Stimulated activated naive CD8-positive, alpha-beta T cell treated with anti-CD3 and anti-CD28 coated beads, Interleukin-15, amount 100 ng/mL, for 72 hours (primary cell): ENCODE results near the gene COL23A1.
"Not testable (repeated sequence)": the region's sequence is repeated elsewhere in the genome, so short reads cannot be mapped to it uniquely, and the experiment has no call there.

Experiments
- ATAC-seq: fragments of 150-1000 bp; cut with Tn5 transposase; 2 replicates; pipeline ENCODE4 v1.10.0; 2021; ENCODE audit warnings: mild to moderate bottlenecking, moderate library complexity
- DNase-seq, 2 donors: peaks; one replicate each; pipeline ENCODE4 v3.0.0; 2021 to 2022
- H3K27ac Mint-ChIP-seq, 2 donors: one replicate each; pipeline ENCODE4 v1.8.0; 2022; ENCODE audit warnings: mild to moderate bottlenecking in 2 of 2, mixed read lengths in 2 of 2, moderate library complexity in 2 of 2
- H3K27me3 Mint-ChIP-seq: one replicate; pipeline ENCODE4 v1.8.0; 2022; ENCODE audit warnings: mixed read lengths
- H3K4me1 Mint-ChIP-seq: one replicate; pipeline ENCODE4 v1.8.0; 2022; ENCODE audit warnings: mild to moderate bottlenecking, mixed read lengths
- H3K4me3 Mint-ChIP-seq, 2 donors: one replicate each; pipeline ENCODE4 v1.8.0; 2022; ENCODE audit warnings: mild to moderate bottlenecking in 2 of 2, mixed read lengths in 2 of 2, moderate library complexity in 1 of 2
- H3K9me3 Mint-ChIP-seq, 2 donors: one replicate each; pipeline ENCODE4 v1.8.0; 2022; ENCODE audit warnings: mixed read lengths in 2 of 2

Gene COL23A1

DNA sequence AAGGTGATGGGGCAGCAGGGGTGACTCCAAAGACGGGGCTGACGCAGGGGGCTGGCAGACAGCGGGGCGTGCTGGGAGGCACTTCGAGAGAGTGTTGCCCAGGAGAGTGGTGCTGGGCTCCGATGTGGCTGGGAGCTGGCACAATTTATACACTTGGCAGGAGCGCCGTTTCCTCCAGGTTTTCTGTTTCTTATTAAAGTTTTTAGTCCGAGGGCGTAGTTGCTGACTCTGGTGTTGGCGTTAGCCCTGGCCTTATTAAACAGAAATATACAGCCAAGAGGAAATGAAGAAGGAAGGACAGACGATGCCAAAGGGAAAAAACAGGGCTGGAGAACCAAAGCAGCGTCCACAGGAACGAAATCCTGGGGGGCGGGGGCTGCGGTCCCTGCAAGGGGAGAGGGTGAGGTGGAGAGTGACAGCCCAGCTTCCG lies 218.0 kb downstream of the COL23A1 start:
- ATAC-seq = no peak
- no peaks in the 10 kb centered on the region for H3K4me1 Mint-ChIP-seq
- H3K27ac Mint-ChIP-seq = no peak overlapping the region
- H3K4me3 Mint-ChIP-seq = no peak overlapping the region
- no peaks in the 10 kb centered on the region for H3K9me3 Mint-ChIP-seq
- no peak for DNase-seq
- no peaks in the 10 kb centered on the region for H3K27me3 Mint-ChIP-seq

DNA sequence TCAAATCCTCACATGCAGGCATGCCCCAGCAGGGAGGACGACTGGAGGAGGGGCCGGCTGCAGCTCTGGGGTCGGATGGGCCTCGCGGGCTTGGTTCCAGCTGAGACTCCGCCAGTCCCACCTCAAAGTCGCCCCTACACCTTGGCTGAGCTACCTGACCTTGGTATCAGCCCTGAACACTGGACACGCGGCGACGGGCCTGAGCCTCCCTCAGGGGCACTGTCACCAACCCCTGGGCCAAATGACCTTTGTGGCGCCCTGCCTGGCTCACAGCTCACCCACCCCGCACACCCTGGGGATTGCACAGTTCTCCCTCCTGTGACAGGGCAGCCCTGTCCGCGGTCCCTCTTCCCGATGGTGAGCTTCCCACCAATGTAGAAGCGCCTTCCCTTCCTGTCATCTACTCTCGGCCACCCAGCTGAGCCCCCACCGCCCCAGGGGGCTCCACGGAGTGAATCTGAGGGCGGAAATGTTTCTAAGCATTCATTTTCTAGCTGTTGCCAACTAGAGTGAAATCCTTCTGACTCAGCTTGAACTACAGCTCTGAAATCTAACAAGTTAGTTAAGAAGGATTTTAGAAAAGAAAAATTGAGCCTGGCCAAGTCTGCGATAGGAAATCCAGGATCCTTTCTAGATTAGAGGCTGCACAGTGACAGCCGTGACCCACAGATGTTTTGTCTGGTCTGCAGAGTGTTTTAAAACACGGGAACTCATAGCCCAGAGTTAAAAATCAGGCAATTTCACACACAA lies 218.7 kb downstream of the COL23A1 start:
- no peak for DNase-seq
- Mint-ChIP-seq H3K27ac (no peak overlapping the region), H3K9me3 (no peaks in the 10 kb centered on the region), H3K27me3 (no peaks in the 10 kb centered on the region), H3K4me3 (no peak overlapping the region), H3K4me1 (no peaks in the 10 kb centered on the region)
- no peak for ATAC-seq

DNA sequence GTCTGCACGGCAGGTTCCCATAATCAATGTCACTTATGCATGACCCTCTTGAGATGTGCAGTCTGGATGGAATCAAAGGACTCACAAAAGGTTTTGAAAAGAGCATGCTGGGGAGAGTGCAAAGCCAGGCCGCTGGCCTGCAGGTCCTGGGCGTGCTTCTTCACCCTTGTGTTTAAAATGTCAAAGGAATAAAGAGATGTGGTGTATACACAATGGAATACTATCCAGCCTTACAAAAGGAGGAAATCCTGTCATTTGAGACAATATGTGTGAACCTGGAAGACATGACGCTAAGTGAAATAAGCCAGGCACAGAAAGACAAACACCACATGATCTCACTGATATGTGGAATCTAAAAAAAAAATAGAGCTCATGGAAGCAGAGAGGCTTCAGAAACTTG lies 220.1 kb downstream of the COL23A1 start:
- H3K27ac Mint-ChIP-seq = no peak overlapping the region

DNA sequence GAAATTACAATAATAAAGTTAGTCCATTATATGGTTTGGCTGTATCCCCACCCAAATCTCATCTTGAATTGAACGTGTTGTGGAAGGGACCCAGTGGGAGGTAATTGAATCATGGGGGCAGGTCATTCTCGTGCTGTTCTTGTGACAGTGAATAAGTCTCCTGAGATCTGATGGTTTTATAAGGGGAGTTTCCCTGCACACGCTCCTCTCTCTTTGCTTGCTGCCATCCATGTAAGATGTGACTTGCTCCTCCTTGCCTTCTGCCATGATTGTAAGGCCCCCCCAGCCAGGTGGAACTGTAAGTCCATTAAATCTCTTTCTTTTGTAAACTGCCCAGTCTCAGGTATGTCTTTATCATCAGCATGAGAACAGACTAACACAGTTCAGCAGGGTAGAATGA lies 220.7 kb downstream of the COL23A1 start:
- not testable (repeated sequence) for H3K4me1 Mint-ChIP-seq, H3K27me3 Mint-ChIP-seq, H3K4me3 Mint-ChIP-seq, ATAC-seq, DNase-seq, H3K9me3 Mint-ChIP-seq
- peak overlapping the region; percentile 15 to 23 for H3K27ac Mint-ChIP-seq

More for the DNA sequence above, 220.1 kb downstream of the COL23A1 start:
- DNase-seq (no peak), ATAC-seq (no peak)
- Mint-ChIP-seq H3K4me3 (no peak overlapping the region), H3K9me3 (no peaks in the 10 kb centered on the region), H3K27me3 (no peaks in the 10 kb centered on the region), H3K4me1 (no peaks in the 10 kb centered on the region)

DNA sequence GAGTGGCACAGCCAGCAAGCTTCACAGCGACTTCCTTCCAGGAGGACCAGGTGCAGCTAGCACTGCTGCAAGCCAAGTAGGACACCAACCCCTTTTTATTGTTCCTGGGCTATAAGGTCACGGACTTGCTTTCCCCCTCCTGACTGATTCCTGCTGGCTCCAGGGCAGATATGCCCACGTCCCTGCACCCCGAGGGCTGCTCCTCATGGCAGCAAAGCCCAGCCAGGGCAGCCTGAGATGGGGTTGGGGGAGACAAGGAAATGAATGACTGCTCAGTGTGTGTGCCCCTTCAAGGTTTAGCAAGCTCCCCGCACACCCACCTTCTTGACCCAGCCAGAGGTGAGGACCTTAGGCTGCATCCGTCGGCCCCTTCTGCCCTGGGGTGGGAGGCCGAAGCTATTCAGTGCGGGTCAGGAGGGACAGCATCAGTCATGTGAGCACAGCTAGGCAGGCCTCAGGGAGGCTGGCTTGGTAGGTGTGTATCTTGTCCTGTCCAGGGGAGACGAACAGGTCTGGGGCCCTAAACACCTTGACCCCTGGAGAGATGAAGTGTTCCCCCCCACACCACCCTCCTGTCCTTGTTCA lies 221.4 kb downstream of the COL23A1 start:
- peaks cover 5% of the 10 kb centered on the region for H3K4me1 Mint-ChIP-seq
- no peaks in the 10 kb centered on the region for H3K27me3 Mint-ChIP-seq
- ATAC-seq (no peak), DNase-seq (no peak)
- H3K4me3 Mint-ChIP-seq = no peak overlapping the region
- no peak overlapping the region for H3K27ac Mint-ChIP-seq
- H3K9me3 Mint-ChIP-seq = no peaks in the 10 kb centered on the region

DNA sequence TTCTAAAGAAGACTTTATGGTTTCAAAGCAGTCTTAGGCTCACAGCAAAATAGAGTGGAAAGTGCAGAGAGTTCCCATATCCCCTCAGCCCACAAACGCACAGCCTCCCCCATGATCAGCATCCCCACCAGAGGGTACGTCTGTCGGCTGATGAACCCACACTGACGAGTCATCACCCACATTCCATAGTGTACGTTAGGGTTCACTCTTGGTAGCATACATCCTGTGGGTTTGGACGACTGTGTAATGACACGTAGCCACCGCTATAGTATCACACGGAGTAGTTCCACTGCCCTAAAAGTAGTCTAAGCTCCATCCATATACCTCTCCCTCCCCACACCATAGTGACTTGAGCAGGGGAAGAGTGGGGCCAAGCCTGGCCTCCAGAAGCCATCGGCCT lies 221.9 kb downstream of the COL23A1 start:
- Mint-ChIP-seq H3K9me3 (no peaks in the 10 kb centered on the region), H3K4me1 (peaks cover 5% of the 10 kb centered on the region), H3K27ac (no peak overlapping the region), H3K4me3 (no peak overlapping the region), H3K27me3 (no peaks in the 10 kb centered on the region)
- ATAC-seq (no peak), DNase-seq (no peak)

DNA sequence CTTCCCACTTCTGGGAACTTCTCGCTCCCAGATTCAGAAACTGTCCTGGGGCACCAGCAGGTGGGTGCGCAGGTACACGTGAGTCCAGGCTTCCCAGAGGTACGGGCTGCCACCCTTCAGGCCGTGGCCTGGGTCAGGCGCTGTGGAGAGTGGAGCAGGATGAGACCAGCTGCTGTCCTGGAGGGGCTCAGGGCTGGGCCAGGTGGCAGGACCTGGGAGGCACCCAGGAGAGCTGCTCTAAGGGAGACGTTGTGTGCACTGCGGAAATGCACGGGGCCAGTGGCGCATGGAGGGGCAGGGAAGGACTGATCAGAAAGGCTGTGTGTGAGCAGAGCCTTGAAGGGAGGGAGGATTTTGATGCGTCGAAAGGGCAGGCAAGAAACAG lies 222.5 kb downstream of the COL23A1 start:
- ATAC-seq (no peak), DNase-seq (no peak)
- H3K9me3 Mint-ChIP-seq = no peaks in the 10 kb centered on the region
- H3K27me3 Mint-ChIP-seq = no peaks in the 10 kb centered on the region
- H3K27ac Mint-ChIP-seq = no peak overlapping the region
- peaks cover 5% of the 10 kb centered on the region for H3K4me1 Mint-ChIP-seq
- no peak overlapping the region for H3K4me3 Mint-ChIP-seq

DNA sequence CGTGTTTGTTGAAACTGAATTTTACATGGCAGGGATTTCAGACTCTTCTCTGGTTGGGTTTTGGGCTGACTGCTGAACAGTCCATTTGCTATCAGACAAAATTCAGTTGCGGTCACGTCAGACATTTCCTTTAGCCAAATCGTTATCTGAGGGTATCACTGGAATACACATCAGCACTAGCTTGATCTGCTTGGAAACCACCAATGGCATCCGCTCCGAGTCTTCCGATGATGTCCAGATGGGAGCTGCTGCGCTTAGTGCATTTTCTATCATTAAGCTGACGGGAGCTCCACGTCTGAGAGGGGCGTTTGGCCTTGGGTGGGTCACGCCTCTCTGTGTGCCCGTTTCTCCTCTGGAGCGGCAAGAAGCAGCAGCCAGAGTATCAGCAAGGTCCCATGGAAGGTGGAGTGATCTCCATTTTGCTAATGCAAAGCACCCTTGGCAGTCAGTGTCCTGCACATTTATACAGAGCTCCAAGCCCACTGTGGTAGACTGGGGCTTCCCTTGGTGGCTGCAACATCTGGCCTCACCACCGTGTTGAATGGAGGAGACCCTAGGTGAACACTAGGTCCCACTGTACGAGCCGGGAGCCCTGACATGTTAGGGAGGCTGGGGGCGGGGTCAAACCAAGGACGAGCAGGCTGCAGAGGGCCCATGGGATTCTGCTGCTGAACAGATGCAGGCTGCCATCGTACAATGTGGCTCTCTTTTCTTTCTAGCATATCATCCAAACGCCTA lies 223.0 kb downstream of the COL23A1 start:
- ATAC-seq (no peak), DNase-seq (no peak)
- no peaks in the 10 kb centered on the region for H3K27me3 Mint-ChIP-seq
- no peak overlapping the region for H3K4me3 Mint-ChIP-seq
- no peak overlapping the region for H3K27ac Mint-ChIP-seq
- H3K9me3 Mint-ChIP-seq = no peaks in the 10 kb centered on the region
- H3K4me1 Mint-ChIP-seq = peaks cover 5% of the 10 kb centered on the region

DNA sequence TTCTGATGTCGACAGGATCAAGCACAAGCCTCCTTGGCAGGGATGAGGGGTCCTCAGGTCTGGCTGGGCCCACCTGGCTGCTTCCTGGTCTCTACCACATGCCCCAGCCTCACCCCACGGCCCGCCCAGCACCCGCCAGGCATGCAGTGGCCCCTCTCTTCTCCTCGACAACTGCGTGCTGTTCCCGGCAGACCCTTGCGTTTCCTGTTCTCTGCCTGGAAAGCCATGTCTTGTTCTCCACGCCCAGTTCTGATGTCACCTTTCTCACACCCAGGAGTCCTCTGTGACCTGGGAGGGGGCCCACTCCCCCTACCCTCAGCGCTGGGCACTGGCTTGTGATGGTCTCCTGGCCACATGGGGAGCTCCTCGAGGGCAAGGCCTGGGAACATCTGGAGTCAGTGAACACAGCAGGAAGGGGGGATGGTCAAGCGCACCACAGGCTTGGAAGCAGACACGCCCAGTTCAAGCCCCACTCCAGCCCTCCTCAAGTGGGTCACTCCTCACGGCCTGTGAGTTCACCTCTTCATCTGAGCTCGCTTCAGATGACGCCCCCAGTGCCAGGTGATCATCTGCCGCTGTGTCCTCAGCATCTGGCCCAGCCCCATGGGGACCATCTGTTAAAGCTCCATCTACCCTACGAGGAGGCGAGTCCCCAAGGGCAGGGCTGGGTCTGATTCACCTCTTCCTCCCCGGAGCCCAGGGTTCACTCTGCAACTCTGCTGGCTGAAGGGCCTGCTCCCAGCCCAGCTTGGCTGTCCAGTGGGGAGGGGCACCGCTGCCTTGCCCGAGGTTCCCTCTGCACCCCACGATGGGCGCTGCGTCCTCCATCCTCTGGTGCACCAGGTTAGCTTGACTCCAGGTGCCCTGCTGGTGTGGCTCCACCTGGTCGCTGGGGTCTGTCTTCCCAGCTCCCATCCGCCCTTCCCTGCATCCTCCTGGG lies 224.4 kb downstream of the COL23A1 start:
- H3K27ac Mint-ChIP-seq = peak overlapping the region in 1 of 2 donors; percentile 68
- H3K4me1 Mint-ChIP-seq = peaks cover 5% of the 10 kb centered on the region
- no peaks in the 10 kb centered on the region for H3K9me3 Mint-ChIP-seq
- H3K4me3 Mint-ChIP-seq = no peak overlapping the region
- ATAC-seq (no peak), DNase-seq (no peak)
- no peaks in the 10 kb centered on the region for H3K27me3 Mint-ChIP-seq

DNA sequence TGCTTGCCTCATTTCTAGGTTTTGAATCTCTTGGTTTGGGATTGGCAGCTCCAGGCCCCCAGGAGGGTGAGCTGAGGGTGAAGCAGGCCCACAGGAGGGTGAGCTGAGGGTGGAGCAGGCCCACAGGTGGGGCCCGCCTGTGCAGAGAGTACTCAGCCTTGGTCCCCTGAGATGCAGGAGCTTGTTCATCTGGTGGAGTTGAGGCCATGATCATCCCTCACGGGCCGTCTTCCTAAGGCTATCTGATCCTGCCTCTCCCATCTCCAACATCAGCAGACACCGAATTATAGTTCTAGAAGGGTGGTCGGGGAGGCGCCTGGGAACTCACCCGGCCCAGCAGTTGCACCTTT lies 225.9 kb downstream of the COL23A1 start:
- Mint-ChIP-seq H3K4me3 (no peak overlapping the region), H3K27ac (no peak overlapping the region), H3K9me3 (no peaks in the 10 kb centered on the region), H3K4me1 (peaks cover 5% of the 10 kb centered on the region), H3K27me3 (peaks cover 8% of the 10 kb centered on the region)
- DNase-seq = no peak
- no peak for ATAC-seq

DNA sequence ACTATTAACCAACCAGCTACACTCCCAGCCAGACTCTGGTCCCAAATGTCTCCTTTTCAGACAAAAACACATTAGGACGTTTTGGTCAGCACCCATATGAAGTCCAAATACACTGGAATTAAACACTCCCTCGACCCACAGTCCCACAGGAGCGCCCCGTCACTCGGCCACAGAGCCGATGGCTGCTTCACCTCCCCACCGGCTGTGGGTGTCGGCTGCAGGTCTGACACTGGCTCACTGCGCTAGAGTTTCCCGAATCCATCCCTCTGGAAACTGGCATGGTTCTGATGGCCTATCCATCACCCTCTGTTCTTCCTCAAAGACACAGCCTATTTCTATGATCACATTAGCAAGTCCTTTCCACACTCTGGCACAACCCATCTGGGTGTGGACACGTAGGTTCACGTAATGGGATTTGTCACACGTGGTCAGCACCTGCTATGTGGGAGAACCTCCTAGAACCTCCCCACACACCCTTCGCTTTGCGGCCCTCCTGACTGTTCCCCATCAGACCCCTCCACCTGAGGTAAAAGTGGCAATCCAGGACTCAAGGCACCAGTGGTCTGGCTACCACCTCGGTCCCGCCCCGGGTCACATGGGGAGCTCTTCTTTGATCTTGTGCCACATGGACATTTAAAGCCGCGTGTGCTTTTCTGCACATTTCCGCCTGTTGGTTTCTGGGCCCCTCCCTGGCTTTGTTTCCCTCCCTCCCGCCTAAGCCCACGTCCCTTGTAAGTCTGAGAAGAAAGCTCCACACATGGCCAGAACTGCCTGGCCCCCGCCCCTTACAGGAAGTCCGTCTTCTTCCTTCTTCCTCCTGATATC lies 226.5 kb downstream of the COL23A1 start:
- Mint-ChIP-seq H3K9me3 (no peaks in the 10 kb centered on the region), H3K4me1 (peaks cover 5% of the 10 kb centered on the region), H3K4me3 (no peak overlapping the region), H3K27me3 (peaks cover 8% of the 10 kb centered on the region), H3K27ac (peak overlapping the region in 1 of 2 donors; percentile 61)
- peak; percentile 17 for ATAC-seq
- no peak for DNase-seq

DNA sequence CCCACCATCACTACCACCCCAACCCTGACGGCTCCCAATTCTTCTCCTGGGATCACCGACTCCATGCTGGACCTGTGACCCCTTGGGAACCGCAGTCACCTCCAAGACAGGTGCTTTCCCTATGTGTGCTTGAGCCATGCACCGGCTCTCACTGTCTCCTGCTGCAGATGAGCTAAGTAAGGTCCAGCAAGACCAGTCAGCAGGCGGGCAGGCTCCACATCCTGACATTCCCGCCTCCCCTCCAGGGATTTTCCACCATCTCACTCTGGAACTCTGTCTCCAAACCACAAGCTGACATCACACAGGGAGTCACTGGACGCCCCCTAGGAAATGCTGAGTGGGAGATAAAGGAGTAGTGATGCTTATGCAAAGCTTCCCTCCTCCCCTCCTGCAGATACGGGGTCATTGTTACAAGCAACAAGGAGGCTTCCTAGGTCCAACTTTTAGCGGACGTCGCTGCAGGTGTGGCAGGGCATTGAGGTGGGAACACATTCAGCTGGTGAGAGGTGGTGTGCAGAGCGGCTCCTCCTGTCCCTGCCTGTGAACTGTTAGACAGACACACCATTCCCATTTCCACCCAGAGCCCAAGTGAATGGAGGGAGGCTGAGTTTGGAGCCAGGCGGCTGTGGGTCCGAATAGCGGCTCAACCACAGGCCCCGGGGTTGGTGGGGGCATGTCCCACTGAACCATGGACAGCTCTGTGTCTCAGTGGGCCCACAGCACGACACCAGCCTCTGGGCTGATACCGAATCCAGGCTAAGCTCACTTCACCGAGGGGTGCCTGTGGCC lies 228.3 kb downstream of the COL23A1 start:
- DNase-seq (no peak), ATAC-seq (no peak)
- no peak overlapping the region for H3K4me3 Mint-ChIP-seq
- peaks cover 7 to 9% of the 10 kb centered on the region in 2 donors for H3K9me3 Mint-ChIP-seq
- H3K27me3 Mint-ChIP-seq = peaks cover 15% of the 10 kb centered on the region
- peaks cover 11% of the 10 kb centered on the region for H3K4me1 Mint-ChIP-seq
- H3K27ac Mint-ChIP-seq = peak overlapping the region in 1 of 2 donors; percentile 6

DNA sequence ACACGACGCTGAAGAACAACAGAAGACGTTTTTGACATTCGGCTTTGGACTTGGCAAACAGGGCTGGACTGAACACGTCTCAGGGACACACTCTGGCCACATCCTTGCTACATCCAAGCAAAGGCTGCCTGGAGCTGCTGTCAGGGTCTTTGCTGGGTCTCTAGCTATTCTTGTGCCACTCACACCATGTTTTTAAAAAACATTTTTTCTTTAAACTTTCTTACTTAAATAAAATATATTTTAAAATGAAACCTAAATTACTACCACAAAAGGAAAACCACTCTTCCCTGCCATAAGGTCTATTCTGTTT lies 229.3 kb downstream of the COL23A1 start:
- Mint-ChIP-seq H3K4me1 (peaks cover 21% of the 10 kb centered on the region), H3K4me3 (no peak overlapping the region), H3K9me3 (peaks cover 7 to 9% of the 10 kb centered on the region in 2 donors), H3K27me3 (peaks cover 25% of the 10 kb centered on the region), H3K27ac (no peak overlapping the region)
- ATAC-seq = no peak
- no peak for DNase-seq

DNA sequence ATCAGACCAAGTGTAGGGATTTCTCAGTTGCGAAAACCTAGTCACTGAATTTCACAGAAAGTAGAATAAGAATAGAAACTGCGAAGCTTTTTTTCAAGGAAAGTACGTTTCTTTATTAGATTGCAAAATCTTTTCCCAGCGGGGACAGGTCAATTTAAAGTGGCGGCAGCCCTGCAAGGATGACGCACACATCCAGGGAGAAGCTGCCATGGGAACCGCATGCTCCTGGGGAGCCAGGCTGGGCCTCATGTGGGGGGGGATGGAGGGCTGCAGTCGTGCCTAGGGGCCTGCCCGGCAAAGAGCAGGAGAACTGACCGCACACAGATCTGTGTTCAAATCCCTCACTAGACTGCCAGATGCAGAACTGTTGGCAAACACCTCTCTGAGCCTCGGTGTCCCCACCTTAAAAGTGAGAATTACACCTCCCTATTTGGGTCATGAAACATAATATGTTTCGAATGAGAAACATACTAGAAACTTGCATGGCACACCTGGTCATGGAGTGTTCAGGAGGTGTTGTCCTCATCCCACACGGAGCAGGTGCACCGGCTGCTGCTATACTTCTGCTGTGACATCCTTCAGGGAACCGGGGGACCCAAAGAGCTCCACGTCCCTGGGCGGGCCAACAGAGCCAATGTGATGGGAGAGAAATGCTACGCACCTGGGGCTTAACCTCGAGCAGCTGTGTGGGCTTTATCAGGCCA lies 229.8 kb downstream of the COL23A1 start:
- Mint-ChIP-seq H3K9me3 (peaks cover 7 to 9% of the 10 kb centered on the region in 2 donors), H3K27ac (no peak overlapping the region), H3K4me1 (peaks cover 21% of the 10 kb centered on the region), H3K27me3 (peaks cover 28% of the 10 kb centered on the region), H3K4me3 (no peak overlapping the region)
- DNase-seq (no peak), ATAC-seq (no peak)
